Stimulated activated CD4-positive, alpha-beta T cell treated with anti-CD3 and anti-CD28 coated beads, Interleukin-2, amount 100 ng/mL, for 48 hours (primary cell): Measurements from ENCODE around the gene BZW2.

Experiments
- DNase-seq, 2 donors: peaks; one replicate each; pipeline ENCODE4 v3.0.0-alpha.2; 2020

BZW2 gene

GRCh38 chr7:16645593-16646471 lies at the start of gene BZW2, which contains the start of gene ANKMY2:
BZW2 (plus strand) TSS chr7:16646181; CDS start chr7:16665444, 19,263 bp downstream.
ANKMY2 (minus strand) TSS chr7:16645754; CDS start chr7:16645573, 181 bp downstream.
- peak; percentile 78 to 86 for DNase-seq

GRCh38 chr7:16598015-16598414 lies 48.0 kb upstream of the BZW2 start:
- DNase-seq, result no peak

DNA sequence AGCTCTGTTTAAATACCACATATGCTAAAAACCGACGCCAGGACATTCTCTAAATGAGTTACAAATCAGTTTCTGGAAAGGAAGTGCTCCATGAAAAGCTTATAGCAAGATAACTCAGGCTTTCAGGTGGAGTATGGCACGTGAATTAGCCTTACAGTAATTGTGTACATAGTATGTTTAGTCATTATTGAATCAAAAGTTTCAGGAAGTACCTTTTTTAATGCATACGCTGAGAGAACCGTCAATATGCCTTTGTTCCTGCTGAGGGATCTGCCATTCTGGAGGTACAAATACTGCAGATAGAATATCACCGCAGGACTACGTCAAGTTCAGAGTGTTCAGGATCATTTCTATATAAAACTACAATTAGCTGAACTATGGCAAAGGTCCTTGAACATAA lies 46.1 kb upstream of the BZW2 start:
- no peak for DNase-seq

- no peak for DNase-seq
Measured at GRCh38 chr7:16603633-16604032, 42.3 kb upstream of the BZW2 start.

GRCh38 chr7:16604054-16604453 lies 41.9 kb upstream of the BZW2 start:
- DNase-seq, result no peak

DNA sequence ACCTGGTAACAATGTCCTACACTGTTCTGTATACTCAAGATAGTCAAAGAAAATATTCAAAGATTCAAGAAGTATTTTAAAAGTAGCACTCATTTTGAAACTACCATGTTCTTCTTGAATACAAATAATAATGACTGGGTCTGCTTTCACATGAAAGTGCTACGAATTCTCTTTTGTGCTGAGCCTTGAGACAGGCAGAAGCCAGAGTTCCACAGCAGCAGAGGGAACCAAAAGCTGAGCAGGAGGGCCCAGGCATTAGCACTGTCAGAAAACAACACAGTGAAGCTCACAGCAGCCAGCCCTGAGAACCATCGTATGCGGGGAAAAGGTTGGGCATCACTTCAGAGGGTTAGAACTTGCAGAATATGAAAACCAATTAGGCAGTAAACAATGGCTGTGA lies 39.3 kb upstream of the BZW2 start:
- no peak for DNase-seq

DNA sequence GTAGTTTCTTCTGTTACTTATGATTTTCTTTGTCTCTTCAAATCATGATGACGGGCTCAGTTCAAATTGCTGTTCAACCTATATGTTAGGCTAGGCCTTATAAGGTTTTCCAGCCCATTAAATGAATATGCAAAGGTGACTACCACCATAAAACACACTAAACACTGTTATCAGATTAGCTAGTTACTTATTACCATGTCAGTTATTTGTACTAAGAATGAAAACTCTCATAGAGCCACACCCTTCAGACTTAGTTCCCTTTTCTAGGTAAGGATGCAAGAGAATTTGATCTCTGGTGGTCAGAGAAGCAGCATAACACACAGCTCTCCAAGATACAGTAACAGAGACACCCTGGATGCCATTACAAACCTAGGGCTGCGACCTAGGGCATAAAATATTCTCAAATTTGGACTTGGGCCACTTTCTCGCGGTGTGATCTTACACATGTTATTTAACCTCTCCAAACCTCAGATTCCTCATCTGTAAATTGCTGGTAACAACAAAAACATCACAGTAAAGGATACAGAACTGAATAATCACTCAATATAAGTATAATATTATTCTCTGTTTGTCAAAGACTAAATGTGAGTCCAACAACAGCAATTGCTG lies 36.0 kb upstream of the BZW2 start:
- DNase-seq, result no peak

GRCh38 chr7:16611711-16612110 lies 34.3 kb upstream of the BZW2 start:
- DNase-seq, result no peak

DNA sequence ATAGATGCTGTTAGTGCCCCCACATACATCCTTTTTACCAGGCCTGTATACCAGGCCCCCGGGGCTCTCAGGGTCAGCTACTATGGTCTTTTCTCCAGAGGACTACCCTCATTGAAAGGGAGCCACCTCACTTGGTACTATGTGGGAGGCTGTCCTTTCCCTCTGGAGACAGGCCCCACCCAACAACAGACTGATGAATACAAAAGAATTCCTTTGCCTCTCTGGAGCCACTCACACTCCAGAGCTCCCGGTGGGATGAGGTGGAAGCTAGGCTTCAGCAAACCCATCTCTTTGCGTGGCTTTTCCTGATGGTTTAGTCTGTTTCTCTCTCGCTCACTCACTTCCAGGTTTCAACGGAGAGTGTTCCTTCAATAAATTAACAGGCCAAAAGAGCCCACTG lies 30.8 kb upstream of the BZW2 start:
- no peak for DNase-seq

- DNase-seq, result no peak
Measured at GRCh38 chr7:16616122-16616521, 29.9 kb upstream of the BZW2 start.

DNA sequence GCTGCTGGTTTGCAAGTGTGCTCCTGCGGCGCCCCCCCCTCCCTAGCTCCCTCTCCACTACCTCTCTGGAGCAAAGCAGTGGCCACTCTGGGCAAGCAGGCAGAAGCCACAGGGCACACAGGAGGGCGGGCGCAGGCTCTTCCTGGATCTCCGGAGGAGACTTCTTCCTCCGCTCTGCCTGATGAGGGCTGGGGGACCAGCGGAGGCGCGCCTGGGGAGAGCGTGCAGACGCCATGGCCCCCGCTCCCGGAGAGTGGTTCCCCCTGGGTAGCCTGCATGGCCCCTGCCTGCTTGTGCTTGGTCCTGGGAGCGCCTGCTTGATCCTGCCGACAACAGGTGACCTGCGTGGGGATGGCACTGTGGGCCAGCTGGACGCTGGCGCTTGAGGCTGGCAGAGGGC lies 29.4 kb upstream of the BZW2 start:
- no peak for DNase-seq

- DNase-seq, result no peak
Measured at GRCh38 chr7:16619979-16620408, 26.0 kb upstream of the BZW2 start.

GRCh38 chr7:16626388-16626787 lies 19.6 kb upstream of the BZW2 start:
- no peak for DNase-seq

DNA sequence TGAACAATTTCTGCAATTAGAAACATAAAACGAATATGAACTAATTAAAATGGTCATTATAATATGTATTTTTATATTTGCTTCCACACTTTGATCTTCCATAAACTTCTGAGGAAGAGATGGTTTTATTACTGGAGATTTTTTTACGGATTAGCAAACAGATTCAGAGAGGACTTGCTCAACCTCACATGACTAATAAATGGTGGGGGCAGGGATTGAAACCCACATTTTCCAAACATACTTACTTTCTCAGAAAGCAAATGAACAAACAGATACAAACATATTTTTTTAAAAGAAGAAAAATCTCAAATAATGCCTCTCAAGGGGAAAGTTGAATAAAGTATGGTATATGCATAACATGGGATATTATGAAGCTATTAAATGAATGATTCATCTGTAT lies 18.7 kb upstream of the BZW2 start:
- no peak for DNase-seq

GRCh38 chr7:16630654-16631053 lies 15.3 kb upstream of the BZW2 start:
- no peak for DNase-seq

DNA sequence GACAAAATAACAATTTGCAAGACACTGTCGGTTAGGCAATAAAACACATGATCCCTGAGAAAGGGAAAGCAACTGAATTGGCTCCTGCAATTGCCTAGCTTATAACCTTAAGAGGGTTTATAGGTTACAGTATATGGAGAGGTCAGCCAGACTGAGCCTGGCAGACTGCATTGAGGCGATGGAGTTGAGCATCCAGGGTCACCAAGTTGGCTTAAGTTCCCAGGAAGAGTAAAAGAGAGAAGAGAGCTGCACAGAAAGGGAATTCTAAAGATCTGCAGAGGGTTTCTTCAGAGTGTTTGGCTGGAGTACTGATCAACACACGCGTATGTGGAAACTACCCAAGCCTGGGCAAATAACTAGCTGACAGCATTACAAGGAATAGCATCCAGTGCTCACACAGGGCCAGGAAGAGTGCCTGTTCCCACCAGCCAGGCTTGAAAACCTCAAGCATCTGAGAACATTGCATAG lies 11.7 kb upstream of the BZW2 start:
- no peak for DNase-seq

GRCh38 chr7:16636555-16637101 lies 9.4 kb upstream of the BZW2 start:
- no peak for DNase-seq

DNA sequence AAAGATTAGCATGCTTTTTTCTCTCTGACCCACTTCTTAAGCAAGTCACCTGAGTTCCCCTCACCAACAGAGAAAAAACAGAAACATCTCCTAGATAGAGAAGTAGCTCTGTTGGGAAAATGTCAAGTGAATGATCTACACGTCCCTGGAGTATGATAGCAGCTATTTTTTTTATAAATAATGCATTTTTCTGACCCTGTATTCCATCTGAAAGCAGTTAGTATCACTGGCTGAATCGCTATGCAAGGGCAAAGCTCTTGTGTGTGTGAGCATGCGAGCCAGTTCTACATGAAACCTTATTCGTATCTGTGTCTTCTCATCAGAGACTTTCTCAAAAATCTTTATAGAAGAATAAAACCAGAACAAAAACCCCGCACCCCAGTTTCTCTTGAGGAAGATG lies 8.6 kb upstream of the BZW2 start:
- no peak for DNase-seq

GRCh38 chr7:16638282-16639280 lies 7.4 kb upstream of the BZW2 start:
- no peak for DNase-seq

- DNase-seq, result no peak
Measured at GRCh38 chr7:16644157-16644556, 1.8 kb upstream of the BZW2 start.

DNA sequence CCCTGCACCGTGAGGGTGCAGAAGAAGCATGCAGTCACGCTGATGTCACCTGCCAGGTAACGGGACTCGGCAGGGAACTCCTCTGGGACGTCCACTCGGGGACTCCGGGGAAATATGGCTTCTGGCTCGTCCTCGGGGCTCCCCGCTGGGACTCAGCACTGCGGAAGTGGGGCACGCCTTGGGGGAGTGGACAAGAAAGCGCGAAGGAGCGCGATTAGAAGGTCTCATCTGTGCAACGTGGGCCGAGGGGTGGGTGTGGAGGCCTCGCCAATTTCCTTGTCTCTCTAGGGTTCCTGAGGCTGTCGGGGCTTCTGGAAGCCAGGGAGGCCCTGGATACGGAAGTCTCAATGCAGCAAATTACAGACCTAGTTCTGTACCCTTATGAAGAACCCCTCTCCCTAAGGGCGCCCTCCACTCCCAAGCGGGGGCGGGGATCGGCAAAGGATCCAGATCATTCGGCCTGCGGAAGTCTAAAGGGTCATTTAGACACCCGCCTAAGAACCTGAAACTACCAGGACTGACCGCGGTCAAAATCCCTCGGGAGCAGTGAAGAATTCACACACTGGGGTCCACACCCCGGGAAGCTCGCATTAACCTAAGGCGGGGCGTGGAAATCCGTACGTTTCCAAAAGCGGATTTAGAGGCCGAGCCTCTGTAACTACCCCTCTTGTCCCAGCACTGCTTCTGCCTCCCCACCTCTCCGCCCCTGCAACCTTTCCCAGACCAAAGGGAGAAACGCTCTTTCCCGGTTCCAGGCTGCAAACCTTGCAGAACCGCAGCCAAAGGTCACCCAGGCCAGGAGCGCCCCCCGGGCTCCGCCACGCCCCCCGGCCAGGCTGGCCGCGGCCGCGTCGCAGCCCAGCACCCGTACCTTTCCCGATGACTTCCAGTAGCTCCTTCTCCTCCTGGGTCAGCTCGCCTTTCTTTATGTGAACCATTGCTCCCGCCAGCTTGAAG lies 1.1 kb upstream of the BZW2 start:
- DNase-seq, result peak; percentile 33 to 38
